Measurements from ENCODE around the gene KPNA2.
A peak's percentile ranks its signal among the peaks of the same experiment; 100 is the strongest.

The KPNA2 gene

GRCh38 chr17:67993153-67993997 lies 42.2 kb upstream of the KPNA2 start:
- TF ChIP-seq EZH2phosphoT487 (IDR thresholded peaks at IDR 0.05; ENCODE audit: low read length) = no peak
- TF ChIP-seq CTCF (IDR thresholded peaks at IDR 0.05; ENCODE audit: low read length) = no peak
- TF ChIP-seq EZH2 (optimal IDR thresholded peaks at IDR 0.05; ENCODE audit: low read depth, low read length) = no peak
- peak overlapping the region; percentile 78 for H3K4me2 ChIP-seq (ENCODE audit: low read depth, low read length)
- no peaks in the 10 kb centered on the region for H3K36me3 ChIP-seq (replicated peaks; ENCODE audit: insufficient read depth, low read length)
- H3K27ac ChIP-seq (ENCODE audit: low read length) = peak overlapping the region; percentile 81; the same call in 1 of the 2 replicates
- peak; percentile 89 for DNase-seq
- peaks cover 13% of the 10 kb centered on the region for H3F3A ChIP-seq (ENCODE audit: insufficient read depth, low read length)
- H3K9ac ChIP-seq (ENCODE audit: low read length) = peak overlapping the region; percentile 80
- H3K27me3 ChIP-seq (replicated peaks; ENCODE audit: insufficient read depth, low read length) = peaks cover 21% of the 10 kb centered on the region
- no peaks in the 10 kb centered on the region for H3K79me2 ChIP-seq (ENCODE audit: low read length)
- H3K9me2 ChIP-seq (replicated peaks; ENCODE audit: insufficient read depth, low read length) = no peaks in the 10 kb centered on the region
- peak overlapping the region; percentile 89 for H3K4me3 ChIP-seq (ENCODE audit: low read length)
- H3K9me3 ChIP-seq (replicated peaks; ENCODE audit: insufficient read depth, low read length) = no peaks in the 10 kb centered on the region
- no peaks in the 10 kb centered on the region for H4K20me1 ChIP-seq (ENCODE audit: insufficient read depth, low read length)
- no peaks in the 10 kb centered on the region for H3K4me1 ChIP-seq (ENCODE audit: low read length)
- H2AFZ ChIP-seq (ENCODE audit: low read length) = peak overlapping the region; percentile 87

GRCh38 chr17:67993998-67994361 lies 41.6 kb upstream of the KPNA2 start:
- Histone ChIP-seq H2AFZ (ENCODE audit: low read length) (peak overlapping the region; percentile 87), H3K4me1 (ENCODE audit: low read length) (no peaks in the 10 kb centered on the region), H4K20me1 (ENCODE audit: insufficient read depth, low read length) (no peaks in the 10 kb centered on the region), H3K36me3 (replicated peaks; ENCODE audit: insufficient read depth, low read length) (no peaks in the 10 kb centered on the region), H3K4me3 (ENCODE audit: low read length) (peak overlapping the region; percentile 74), H3K9me3 (replicated peaks; ENCODE audit: insufficient read depth, low read length) (no peaks in the 10 kb centered on the region), H3K4me2 (ENCODE audit: low read depth, low read length) (peak overlapping the region; percentile 40), H3K27me3 (replicated peaks; ENCODE audit: insufficient read depth, low read length) (peaks cover 21% of the 10 kb centered on the region), H3K9me2 (replicated peaks; ENCODE audit: insufficient read depth, low read length) (no peaks in the 10 kb centered on the region), H3K27ac (ENCODE audit: low read length) (peak overlapping the region; percentile 50; the same call in 1 of the 2 replicates), H3K79me2 (ENCODE audit: low read length) (no peaks in the 10 kb centered on the region), H3F3A (ENCODE audit: insufficient read depth, low read length) (peaks cover 13% of the 10 kb centered on the region), H3K9ac (ENCODE audit: low read length) (peak overlapping the region; percentile 70)
- no peak for DNase-seq
- TF ChIP-seq EZH2 (optimal IDR thresholded peaks at IDR 0.05; ENCODE audit: low read depth, low read length) (no peak), CTCF (IDR thresholded peaks at IDR 0.05; ENCODE audit: low read length) (no peak), EZH2phosphoT487 (IDR thresholded peaks at IDR 0.05; ENCODE audit: low read length) (no peak)

- DNase-seq = no peak
- Histone ChIP-seq H3K36me3 (replicated peaks; ENCODE audit: insufficient read depth, low read length) (no peaks in the 10 kb centered on the region), H3K9me3 (replicated peaks; ENCODE audit: insufficient read depth, low read length) (no peaks in the 10 kb centered on the region), H3K4me1 (ENCODE audit: low read length) (no peaks in the 10 kb centered on the region), H3F3A (ENCODE audit: insufficient read depth, low read length) (peaks cover 13% of the 10 kb centered on the region), H3K27ac (ENCODE audit: low read length) (no peak overlapping the region), H3K4me2 (ENCODE audit: low read depth, low read length) (peak overlapping the region; percentile 76), H3K27me3 (replicated peaks; ENCODE audit: insufficient read depth, low read length) (peaks cover 21% of the 10 kb centered on the region), H3K9me2 (replicated peaks; ENCODE audit: insufficient read depth, low read length) (no peaks in the 10 kb centered on the region), H3K9ac (ENCODE audit: low read length) (peak overlapping the region; percentile 27; the same call in 1 of the 2 replicates), H4K20me1 (ENCODE audit: insufficient read depth, low read length) (no peaks in the 10 kb centered on the region), H2AFZ (ENCODE audit: low read length) (peak overlapping the region; percentile 55), H3K4me3 (ENCODE audit: low read length) (peak overlapping the region; percentile 55), H3K79me2 (ENCODE audit: low read length) (no peaks in the 10 kb centered on the region)
- TF ChIP-seq CTCF (IDR thresholded peaks at IDR 0.05; ENCODE audit: low read length) (no peak), EZH2 (optimal IDR thresholded peaks at IDR 0.05; ENCODE audit: low read depth, low read length) (no peak), EZH2phosphoT487 (IDR thresholded peaks at IDR 0.05; ENCODE audit: low read length) (no peak)
These were observed 40.5 kb upstream of the KPNA2 start for GRCh38 chr17:67994817-67995569.

Data from MM.1S (cell line).